HG02642 (cell line): Measurements from ENCODE around the gene DIS3L2.
"Not testable (repeated sequence)": the region's sequence is repeated elsewhere in the genome, so short reads cannot be mapped to it uniquely, and the experiment has no call there.

Source experiments
- ATAC-seq: cut with Tn5 transposase; IDR thresholded peaks from one replicate; pipeline ENCODE4 v1.9.1; 2021; ENCODE audit warnings: mild to moderate bottlenecking; ENCODE audit not compliant: unreplicated experiment, poor library complexity

The DIS3L2 gene

DNA sequence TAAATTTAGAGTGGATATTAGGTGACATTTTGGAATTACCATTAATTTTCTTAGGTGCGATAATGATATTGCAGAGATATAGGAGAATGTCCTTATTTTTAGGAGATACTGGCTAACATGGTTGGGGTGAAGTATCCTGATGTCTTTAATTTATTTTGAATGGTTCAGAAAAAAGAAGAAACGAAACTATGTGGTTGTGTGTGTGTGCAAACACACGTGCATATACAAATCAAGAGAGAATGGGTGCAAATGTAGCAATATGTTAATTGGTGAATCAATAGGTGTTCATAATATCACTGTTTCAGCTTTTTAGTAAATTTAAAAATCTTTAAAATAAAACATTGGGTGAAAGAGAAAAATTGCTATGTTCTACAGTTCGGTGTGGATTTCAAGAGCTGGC lies 140.9 kb downstream of the DIS3L2 start:
- ATAC-seq: no peak

DNA sequence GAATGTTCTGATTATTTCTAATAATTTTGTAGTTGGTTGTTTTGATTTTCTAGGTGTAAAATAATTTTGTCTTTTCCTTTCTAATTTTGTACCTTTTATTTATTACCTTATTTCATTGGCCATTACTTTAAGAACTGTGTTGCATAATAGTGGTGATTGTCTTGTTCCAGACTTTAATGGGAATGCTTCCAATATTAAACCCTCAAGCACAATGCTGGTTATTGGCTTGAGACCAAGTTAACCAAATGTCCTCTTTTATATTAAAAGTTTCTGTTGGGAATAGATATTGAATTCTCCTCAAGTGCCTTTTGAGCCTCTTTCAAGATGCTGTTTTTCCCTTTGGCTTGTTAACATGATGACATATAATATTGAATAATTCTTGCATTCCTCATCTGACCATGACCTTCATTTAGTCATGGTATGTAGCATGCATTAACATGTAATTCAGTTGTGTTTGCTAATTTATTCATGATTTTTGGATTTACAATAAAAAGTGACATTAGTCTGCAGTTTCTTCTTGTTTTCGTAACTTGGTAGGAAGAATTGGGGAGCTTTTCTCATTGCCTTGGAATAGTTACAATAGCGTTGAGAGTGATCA lies 141.7 kb downstream of the DIS3L2 start:
- no peak for ATAC-seq

DNA sequence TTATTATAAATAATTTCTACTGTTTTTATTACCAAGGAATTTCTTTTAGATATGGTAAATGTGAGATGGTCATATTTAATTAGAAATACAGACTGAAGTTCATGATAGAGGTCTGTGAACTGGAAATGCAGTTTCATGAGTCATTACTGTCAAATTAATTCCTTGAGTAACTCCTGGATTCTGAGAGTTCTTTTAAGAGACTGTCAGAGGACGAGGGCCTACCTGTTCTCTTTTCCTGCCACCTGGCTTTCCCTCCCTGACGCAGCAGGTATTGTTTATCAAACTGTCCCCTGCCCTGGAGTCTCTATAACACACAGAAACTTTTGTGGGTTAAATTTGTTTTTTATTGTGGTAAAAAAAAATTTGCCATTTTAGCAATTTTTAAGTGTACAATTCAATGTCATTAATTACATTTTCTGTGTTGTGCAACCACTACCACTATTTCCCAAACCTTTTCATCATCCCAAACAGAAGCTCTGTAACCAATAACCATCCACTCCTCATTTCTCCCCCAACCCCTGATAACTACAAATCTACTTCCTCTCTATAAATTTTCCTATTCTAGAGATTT lies 142.6 kb downstream of the DIS3L2 start:
- ATAC-seq: no peak

DNA sequence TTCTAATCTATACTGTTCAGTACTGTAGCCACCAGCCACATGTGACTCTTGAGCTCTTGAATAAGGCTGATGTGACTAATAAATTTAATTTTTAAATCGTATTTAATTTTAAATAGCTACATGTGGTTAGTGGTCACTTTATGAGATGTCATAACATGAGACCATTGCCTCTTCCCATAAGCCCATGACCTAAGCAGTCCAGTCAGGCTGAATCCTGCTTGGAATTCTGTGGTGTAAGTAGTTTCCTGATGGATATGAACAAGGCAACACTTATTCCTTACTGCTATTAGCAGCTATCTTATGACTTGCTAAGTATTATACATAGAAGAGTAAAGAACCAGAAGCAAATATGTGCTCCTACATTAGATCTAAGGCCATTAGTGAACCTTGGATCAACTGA lies 150.0 kb downstream of the DIS3L2 start:
- no peak for ATAC-seq

DNA sequence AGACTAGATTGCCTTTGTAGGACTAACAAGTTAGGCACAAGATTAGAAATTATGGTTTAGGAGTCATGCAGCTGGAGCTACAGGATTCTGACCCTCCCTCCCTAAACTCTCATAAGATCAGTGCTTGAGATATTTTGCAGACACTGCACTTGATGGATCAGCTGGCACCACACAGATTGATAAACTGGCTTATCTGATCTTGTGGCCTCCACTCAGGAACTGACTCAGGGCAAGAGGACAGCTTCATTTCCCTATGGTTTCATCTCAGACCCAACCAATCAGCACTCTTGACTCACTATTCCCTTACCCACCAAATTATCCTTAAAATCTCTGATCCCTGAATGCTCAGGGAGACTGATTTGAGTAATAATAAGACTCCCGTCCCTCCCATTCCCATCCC lies 152.3 kb downstream of the DIS3L2 start:
- ATAC-seq: no peak

DNA sequence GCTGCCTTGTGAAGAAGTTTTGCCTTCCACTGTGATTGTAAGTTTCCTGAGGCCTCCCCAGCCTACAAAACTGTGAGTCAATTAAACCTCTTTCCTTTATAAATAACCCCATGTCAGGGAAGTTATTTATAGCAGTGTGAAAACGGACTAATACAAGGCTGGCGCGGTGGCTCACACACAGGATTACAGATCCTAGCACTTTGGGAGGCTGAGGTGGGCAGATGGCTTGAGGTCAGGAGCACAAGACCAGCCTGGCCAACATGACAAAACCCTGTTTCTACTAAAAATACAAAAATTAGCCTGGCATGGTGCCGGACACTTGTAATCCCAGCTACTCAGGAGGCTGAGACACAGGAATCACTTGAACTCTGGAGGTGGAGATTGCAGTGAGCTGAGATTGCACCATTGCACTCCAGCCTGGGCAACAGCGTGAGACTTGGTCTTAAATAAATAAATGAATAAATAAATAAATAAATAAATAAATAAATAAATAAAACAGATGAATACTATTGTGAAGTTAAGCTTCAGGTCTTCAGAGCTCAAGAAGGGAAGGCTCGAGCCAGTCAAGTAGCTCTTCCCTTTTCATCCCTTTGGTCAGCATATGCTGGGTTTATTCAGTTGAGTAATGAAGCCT lies 154.3 kb downstream of the DIS3L2 start:
- not testable (repeated sequence) for ATAC-seq

DNA sequence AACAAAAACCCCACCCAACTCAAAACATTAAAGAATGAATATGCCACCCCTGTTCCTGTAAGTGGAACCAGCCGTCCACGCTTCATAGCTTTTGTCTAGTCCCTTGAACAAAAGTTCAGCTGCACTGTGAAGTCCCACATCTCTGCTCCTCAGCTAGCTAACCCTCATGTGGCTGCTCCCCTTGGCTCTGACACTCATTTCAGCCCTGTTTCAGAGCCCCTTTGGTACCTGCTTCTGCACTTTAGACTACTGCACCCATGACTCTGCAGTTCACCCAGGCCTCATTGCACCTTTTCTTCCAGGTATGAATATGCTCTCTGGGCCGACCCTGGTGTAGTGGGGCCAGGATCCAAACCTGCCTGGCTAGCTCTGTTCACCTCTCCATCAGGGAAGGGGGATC lies 155.3 kb downstream of the DIS3L2 start:
- no peak for ATAC-seq

DNA sequence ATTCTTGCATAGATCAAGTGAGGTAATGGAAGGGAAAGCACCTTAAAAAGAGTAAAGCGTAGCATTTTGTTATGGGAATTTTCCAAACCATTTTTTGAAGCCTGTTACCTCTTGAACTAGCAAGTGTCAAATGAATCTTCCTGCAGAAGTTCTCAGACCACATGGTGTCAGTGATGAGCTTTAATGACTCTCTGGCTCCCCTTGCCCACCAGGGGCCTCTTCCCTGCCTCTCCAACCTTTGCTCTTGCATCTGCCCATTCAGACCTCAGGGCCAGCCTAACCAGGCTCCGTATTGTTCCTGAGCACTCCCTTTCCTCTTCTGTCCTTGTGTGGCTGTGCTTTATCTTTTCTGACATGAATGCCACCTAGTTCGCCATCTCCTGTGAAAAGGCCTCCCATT lies 155.9 kb downstream of the DIS3L2 start:
- ATAC-seq: no peak

DNA sequence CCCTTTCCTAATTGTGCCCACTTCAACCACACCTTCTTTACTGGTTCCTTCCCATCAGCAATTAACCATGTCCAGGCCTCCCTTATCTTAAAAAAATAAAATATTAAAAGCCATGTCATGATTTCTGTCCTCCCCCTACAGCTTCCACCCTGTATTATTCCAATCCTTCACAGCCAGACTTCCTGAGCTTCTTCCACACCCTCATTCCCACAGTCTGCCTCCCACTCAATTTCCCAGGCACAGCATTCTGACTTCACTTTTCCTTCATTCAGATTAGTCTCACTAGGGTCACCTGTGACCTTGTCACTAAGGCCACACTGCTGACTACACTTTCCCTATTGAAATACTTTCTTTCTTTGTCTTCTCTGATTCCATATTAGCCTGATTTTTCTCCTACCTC lies 159.4 kb downstream of the DIS3L2 start:
- ATAC-seq: no peak

DNA sequence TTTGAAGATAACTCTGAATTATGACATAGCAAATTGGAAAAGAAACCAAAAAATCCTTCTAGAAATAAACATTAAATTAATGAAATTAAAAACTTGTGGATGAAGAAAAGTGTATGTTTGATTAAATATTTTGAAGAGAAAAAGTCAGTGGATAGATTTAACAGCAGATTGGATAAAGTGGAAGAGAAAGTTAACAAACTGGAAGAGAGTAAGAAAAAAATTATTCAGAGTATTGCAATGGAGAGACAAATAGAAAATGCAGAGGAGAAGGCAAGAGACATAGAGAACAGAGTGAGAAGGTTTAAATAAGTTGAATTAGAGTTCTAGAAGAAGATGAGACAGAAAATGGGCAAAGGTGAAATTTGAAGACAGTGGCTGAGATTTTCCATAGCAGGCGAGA lies 162.8 kb downstream of the DIS3L2 start:
- no peak for ATAC-seq

DNA sequence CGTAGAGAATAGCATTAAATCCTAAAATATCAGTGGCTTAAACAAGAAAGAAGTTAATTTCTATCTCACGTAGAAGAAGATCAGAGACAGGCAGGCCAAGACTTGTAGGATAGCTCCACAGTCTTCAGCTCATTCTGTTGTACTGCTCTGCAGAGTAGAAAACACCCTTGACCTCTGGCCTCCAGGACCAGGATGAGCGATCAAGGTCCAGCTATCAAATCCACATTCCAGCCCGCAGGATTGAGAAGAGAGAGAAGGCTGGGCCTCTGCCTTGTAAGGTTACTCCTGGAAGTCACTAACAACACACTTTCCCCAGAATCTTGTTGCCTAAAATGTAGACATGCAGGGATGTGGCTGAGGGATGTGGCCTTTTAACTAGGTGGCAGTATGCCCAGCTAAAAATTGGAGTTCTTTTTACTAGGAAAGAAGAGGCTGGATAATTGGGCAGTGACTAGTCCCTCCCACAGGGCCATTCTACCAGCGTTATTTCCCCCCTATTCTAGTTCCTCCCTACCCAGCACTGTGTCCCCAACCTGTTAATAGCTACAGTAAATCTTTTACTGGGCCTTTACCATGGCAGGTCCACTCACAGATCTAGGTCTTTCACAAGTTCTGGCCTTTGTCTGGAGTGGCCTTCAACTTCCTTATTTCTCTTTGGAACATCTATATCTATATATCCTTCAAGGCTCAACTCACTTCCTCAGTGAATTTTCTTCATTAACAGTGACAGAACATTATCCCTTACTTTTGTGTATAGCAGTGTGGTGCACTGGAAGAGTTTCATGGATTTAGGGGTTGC lies 165.0 kb downstream of the DIS3L2 start:
- no peak for ATAC-seq

DNA sequence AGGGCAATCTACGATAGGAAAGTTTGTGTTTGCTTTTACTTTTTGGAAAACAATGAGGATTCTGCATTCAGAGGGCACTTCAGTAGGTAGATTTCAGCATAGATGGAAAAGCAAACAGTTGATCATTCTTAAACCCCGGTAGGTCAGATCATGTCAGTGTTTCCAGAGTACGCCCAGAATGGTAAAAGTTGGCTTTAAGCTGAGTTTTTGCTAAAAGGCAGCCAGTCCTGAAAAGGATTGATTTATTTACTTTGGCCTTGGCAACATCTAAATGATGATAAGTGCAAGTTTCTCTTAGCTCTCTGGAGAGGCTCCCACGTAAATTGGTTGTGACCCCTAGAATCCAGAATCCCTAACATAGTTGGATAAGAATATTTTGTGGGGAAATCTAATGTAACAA lies 168.0 kb downstream of the DIS3L2 start:
- no peak for ATAC-seq

DNA sequence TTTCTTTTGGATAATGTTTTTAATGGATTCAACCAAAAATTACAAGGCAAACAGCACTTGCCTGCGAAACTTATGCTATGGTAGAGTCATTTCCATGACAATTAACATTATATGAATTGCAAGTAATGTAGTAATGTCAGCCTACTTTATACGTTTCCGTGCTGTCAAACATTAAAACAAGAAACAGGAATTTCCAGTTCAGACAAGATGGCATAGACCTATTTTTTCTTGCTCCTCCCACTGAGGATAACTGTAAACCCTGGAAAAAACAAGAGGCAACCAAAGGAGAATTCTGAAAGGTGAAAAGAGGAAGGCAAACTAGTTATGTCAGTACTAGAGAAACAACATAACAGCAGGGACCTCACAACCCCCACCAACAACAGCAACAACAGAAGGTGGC lies 170.7 kb downstream of the DIS3L2 start:
- no peak for ATAC-seq

DNA sequence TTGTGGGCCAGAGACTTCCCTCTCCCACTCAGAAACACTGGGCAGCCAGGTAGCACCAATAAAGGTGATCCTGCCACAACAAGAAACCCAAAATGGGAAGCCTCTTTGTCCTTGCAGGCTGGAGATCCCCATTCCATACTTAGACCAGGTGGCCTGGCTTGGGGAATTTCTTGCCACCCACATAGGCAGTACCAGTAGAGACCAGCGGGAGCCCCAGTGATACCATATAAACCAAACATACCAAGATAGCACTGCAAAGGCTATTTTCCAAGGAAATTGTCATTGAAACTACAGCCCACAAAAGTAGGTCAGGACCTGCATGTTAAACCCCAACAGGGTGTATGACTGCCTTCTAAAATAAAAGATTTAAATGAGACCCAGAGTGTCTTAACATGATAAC lies 171.6 kb downstream of the DIS3L2 start:
- ATAC-seq: no peak

DNA sequence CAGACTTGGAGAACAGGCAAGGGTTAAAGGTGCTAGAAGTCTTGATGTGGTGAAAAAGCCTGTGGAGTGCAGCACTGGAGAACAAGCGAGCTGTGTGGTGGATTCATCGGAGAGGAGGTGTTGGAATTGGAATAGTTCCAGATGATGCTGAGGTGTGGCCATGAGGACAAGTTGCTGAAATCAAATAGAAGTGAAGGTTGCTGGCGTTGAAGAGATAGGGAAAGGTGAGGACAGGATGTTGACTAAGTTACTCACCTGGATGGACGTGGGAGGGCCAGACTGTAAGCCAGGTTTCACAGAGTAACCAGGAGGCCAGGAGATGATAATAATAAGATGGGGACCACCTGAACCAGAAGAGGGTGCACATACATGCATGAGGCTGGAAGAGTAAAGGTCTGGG lies 173.4 kb downstream of the DIS3L2 start:
- no peak for ATAC-seq

DNA sequence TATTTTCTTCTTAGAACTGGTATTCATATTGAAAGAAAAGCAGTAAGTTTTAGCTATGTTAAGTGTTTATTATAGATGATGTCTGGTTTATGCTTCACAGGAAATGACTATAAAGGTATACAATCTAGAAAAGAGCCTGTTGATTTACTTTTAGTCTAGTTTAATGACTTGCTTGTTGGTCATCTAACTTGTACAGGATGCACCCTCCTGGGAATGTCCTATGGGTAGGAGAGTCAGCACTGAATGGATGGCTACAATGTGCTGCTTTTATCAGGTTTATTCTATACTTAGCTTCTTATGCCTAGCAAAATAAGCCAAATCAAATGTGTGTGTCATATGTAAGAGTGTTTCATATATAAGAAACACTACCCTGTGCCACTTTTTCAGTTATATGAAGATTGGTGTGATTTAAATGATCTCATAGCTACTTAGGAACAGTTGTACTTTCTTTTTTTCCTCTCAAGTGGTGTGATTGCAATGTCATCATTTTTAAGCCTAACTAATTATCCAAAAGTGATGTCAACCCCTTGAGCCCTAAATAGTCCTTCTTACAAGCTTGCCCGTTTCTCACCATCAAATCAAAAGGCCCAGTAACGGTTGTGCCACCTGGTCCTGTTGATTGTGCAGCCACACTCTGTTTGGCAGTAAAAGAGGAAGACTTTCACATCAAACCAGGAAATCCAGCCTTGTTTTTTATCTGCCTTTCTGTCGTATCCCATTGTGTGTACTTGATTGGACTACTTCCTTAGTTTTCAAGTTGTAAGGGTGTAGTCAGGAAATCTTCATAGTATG lies 176.0 kb downstream of the DIS3L2 start:
- ATAC-seq: no peak

DNA sequence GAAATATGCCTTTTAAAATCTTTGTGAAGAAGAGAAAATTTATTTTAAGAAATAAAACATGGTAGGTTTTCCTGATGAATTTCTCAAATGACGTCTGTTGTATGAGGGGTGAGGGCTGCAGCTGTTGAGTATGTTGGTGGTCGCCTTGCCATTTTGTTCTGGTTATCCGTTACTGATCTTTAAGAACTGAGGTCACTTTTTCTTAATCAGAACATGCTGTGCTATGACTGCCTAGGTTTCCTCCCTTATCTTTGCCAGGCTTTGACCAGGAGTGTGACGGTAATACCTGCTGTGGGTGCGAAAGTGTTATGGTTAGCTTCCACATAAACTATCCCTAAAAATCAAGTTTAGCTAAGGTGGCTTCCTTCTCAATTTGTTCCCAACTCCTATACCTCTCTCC lies 176.9 kb downstream of the DIS3L2 start:
- ATAC-seq: no peak

DNA sequence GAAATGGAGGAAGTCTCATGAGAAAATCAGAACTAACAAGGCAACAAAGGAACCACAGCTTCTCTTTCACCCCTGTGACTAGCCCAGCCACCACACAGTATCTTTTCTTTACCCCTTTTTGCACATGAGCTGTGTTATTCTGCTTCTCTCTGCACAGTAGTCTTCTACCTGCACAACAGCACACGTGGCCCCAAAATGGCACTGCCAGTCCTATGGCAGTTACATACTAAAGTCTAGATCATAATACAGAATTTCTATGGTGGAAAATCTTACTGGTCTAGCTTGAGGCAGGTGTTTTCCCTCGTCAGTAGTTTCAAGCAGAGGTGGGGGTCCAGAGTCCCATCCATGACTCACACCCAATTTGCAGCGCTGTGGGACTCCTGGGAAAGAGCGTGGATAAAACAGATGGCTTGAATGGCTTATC lies 177.7 kb downstream of the DIS3L2 start:
- no peak for ATAC-seq

DNA sequence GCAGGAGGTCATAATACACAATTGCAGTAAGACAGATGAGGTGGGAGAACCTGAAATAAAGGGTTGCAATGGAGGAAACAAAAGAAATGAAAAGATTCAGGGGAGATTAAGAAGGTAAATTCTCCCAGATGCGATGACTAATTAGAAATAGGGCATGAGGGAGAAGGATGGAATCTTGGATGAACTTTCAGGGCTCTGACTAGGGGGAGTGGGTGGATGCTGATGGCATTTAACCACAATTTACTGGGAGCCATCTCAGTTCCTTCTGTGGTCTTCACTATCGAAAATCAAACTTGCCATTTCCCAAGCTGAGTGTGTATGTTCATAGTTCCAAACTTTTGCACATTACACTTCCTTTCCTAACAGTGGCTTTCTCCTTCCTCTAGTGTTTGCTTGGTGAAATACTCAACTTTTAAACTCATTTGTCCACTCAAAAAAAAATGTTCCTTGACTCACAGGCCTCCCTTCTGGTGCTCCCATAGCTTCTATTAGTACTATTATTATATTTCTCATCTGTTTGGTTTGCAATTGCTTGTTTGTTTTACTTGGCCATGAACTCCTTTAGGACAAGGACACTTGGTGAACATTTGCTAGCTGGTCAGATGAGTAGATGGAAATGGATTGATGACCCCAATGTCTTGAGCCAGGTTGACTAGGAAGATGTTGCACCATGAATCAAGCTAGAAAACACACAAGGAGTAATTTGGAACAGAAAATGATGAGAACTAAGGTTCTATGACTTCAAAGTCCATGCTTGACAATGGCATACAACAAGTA lies 178.5 kb downstream of the DIS3L2 start:
- no peak for ATAC-seq

DNA sequence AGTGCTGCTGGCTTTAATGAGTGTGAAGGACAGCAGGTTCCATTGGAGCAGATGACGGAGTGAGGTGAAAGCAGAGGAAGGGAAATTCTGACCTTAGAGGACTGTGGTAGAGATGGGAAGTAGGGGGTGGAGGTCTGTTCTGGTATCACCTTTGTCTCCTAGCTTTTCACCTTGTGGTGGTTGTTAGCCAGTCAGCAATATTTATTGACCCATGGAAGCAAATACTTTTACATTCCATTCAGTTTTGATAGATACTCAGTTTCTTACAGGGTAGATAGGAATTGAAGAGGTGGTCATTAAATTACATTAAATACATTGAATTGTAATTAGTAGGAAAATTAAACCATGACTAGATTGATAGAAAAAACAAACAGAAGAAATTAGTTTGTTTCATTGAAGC lies 180.1 kb downstream of the DIS3L2 start:
- ATAC-seq: no peak
